GM21423 (cell line): ENCODE data around the gene PLXNB1.
"Not testable (repeated sequence)": the region's sequence is repeated elsewhere in the genome, so short reads cannot be mapped to it uniquely, and the experiment has no call there.

ENCODE experiments used
- ATAC-seq: cut with Tn5 transposase; IDR thresholded peaks from one replicate; pipeline ENCODE4 v1.9.1; 2021; ENCODE audit warnings: mild to moderate bottlenecking, moderate library complexity; ENCODE audit not compliant: unreplicated experiment

The PLXNB1 gene

DNA sequence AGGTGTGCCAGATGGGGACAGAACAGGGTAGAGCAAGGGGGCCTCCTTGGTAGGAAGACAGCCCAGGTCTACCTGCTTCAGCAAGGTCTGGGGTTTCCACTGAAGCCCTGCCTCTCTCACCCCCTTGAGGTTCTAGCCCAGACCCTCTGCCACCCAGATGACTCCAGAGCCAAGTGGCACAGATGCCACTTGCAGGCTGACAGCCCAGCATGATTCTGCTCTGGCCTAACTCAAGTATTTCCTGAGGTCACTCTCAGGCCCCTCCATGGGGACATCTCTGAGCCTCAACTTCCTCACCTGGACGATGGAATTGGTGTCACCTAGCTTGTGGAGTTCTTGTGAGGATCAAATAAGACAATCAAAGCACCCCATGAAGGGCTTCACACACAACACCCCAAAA, 23.9 kb downstream of the PLXNB1 start:
- ATAC-seq: no peak

DNA sequence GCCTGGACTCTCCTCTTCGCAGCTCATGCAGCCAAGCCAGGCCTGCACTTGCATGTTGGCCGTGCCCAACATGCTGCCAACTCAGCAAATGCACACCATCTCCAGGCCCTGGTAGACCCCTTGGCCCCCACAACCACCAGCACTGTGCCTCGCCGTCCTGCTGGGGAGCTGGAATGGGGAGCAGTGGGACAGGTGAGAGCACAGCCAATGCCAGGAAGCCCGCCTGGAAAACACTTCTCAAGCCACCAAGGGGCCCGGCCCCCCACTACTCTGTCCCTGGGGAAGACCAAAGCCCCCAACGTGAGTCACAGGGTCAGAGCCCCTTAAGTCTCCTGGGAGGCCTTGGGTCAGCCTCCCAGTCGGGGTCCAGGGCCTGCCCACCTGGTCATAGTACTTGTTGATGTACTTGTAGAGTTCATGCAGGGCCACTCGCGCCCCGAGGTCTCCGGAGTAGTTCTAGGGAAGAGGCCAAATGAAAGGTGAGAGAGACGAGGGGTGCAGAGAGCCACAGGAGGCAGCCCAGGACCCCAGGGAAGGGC, 24.5 kb downstream of the PLXNB1 start:
- ATAC-seq: no peak

DNA sequence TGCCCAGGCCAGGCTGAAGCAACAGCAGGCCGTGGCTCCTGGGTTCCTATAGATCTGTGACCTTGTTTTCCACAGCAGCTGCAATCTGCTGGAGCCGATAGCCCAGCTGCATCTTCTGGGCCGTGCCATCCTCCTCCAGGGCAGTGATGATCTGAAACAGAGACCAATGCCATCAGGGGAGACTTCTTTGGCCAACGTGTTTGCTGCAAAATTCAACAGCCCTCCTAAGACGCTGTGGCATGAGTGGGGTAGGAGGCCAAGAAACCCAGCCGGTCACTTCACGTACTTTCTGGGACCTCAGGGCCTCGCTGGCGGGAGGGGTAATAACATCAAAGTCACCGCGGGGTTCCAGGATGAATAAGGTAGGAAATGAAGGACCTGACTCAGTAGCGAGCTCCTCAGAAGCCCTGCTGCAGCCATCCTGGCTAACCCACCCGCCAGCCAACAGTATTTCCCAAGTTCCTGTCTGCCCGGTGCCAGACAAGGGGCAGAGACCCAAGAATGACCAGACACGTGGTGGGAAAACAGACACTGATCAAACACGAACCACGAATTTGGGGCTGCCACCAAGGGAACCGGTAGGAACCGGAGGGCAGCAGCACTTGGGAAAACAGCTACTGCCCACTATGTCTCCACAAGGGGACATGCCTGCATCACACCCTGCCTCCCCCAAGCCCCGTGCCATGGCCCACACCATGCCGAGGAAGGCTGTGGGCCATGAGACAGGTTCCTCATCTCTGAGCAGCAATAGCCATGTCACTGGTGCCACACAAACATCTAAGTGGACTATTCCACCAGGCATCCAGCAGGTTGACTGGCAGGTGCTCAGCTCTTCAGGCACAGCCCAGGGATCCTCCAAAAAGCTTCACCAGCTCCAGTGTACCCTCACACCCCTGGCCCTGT, 25.2 kb downstream of the PLXNB1 start:
- no peak for ATAC-seq

- ATAC-seq: no peak
Observed at GRCh38 chr3:48403533-48404439, 26.1 kb downstream of the PLXNB1 start.

GRCh38 chr3:48402907-48403306, 27.0 kb downstream of the PLXNB1 start:
- no peak for ATAC-seq

DNA sequence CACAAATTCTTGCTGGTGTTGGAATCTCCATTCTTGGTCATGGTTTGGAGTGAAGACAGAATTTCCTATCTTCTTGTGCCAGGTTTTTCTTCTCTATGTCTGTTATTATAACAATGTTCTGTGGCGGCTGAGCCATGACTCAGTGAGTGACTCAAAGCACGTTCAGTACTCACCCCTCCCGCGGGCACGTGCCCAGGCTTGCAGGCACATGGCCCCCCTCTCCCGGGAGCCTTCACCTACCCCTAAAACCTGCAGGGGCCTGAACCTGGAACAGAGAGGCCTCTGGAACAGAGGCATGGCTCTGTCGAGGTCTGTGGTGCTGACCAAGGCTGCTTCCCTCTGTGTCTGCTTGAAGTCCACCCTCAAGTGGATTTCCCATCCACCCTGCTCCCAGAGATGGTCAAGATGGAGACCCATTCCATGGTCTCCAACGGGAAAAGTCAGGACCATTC, 27.6 kb downstream of the PLXNB1 start:
- no peak for ATAC-seq

DNA sequence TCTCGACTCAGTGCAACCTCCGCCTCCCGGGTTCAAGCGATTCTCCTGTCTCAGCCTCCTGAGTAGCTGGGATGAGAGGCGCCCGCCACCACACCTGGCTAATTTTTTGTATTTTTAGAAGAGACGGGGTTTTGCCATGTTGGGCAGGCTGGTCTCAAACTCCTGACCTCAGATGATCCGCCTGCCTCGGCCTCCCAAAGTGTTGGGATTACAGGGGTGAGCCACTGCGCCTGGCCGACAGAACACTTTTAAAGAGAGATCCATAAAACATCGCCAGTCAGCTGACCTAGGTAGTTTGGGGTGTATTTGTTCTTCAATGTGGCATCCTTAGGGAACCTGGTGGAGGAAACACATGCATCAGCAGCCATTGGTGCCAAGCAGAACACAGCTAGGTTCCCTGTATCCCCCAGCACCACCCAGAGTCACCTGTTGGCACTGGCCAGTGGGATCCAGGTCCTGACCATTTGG, 28.4 kb downstream of the PLXNB1 start:
- not testable (repeated sequence) for ATAC-seq

GRCh38 chr3:48400824-48401433, 29.0 kb downstream of the PLXNB1 start:
- ATAC-seq: no peak

- ATAC-seq: no peak
Observed at GRCh38 chr3:48399387-48400172, 30.3 kb downstream of the PLXNB1 start.

- ATAC-seq: no peak
Observed at GRCh38 chr3:48398701-48399386, 31.0 kb downstream of the PLXNB1 start.

DNA sequence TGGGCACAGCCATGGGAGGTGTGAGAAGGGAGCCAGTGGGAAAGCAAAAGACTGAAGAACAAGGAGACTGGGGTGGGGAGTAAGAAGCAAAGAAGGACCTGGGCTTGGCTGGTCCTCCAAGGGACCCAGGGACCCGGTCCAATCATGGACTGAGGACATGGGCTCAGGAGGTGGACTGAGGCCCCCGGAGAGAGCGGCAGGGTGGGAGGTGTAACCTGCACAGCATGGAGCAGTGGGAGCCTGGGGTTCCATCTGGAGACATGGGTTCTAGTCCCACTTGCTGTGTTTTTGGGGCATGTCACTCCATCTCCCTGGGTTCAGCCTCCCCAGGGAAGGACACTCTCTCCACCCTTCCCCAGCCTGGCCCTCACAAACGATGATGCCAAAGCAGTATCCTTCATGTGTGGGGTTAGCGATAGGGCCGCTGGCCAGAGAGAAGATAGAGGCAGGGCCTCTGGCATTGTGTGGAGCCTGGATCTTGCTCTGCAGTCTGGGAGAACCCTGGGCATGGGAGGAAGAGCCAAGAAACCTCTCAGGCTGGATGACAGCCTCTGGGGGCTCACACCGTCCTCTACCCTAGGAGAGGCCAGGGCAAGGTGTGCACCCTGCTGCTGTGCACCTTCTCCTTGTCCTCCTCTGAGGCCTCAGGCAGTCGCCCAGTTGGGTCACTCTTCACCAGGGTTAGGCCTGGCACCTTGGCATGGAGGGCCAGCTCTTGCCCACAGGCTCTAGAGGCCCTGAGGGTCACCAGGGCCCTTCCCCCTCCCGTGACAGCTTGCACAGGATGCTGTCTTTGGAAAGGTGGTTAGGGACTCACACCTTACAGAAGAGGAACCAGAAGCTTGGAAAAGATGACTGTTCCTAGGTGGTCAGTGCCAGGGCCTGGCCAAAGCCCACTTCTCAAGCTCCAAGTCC, 31.9 kb downstream of the PLXNB1 start:
- no peak for ATAC-seq

DNA sequence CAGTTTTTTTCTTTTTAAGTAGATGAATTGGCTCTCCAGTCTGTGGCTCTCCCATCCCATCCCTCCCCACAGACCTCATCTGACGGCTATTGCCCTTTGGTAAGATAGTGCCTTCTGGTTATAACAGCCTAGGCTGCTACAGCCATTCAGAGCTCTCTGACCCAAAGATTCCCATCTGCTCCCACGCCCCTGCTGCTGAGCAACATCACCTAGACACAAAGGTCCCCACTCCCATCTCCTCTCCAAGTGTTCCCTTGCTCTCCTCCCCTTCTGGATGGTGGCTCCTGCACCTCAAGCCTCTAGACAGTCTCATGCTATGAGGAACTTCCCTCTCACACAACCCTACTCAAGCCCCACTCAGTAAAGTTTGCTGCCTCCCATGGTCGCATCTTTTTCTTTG, 34.2 kb downstream of the PLXNB1 start:
- ATAC-seq: no peak

DNA sequence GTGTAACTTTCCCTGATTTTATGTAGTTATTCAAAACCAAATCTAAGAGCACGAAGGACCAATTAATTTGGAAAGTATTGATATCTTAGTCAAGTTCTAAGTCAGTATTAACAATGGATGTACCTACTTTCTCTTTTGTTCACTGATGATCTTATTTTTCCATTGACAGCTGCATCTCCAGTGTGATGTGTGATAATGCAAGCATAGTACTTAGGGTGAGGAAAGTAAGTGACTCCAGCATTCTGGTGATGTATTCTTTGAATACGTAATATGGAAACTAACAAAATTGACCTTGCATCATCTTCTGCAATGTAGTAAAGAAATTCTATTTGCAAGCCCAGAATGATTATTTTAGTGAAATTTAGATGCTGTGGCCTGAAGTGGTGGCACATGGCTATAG, 35.5 kb downstream of the PLXNB1 start:
- ATAC-seq: no peak

GRCh38 chr3:48388966-48389365, 40.9 kb downstream of the PLXNB1 start:
- ATAC-seq: no peak

DNA sequence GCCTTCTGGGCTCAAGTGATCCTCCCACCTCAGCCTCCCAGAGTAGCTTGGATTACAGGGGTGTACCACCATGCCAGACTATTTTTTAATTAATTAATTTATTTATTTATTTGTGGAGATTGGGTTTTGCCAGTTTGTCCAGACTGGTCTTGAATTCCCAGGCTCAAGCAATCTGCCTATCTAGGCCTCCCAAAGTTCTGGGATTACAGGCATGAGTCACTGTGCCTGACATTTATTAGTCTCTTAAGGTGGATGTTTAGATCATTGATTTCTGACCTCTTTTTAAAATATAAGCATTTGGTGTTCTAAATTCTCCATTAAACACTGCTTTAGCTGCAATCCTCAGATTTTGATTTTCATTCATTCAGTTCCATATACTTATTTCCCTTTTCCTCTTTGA, 42.3 kb downstream of the PLXNB1 start:
- ATAC-seq: no peak

GRCh38 chr3:48372862-48373435, 56.9 kb downstream of the PLXNB1 start:
- ATAC-seq: no peak

DNA sequence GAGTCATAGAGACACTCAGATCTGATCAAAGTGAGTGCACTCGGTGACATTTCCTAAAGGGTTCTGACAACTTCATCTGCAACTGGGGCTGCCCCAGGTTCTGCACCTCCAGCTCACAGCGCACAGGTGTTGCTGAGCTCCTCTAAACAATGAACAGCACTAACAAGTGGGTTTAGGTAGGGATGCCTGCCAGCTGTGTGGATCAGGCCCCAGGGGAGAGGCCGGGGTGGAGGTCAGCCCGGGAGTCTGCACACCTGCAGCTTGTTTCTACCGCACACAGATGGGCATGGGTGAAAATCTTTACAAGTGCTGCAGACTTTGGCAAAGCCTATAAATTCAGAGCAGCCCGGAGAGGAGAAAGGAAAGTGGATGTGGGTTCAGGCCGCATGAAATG, 57.5 kb downstream of the PLXNB1 start:
- ATAC-seq: no peak
